HCT116 (cell line): ENCODE data around the gene HAND1. TPM values are rescaled to one million over a fixed set of nuclear protein-coding genes. Genes with fewer than 3 reads are reported as not detected.

Experiments used
- ATAC-seq: fragments of 200-7000 bp; cut with Tn5 transposase; 2 replicates; pipeline ENCODE4 v1.9.1; 2020; ENCODE audit warnings: mild to moderate bottlenecking, moderate library complexity
- BruUV-seq: library from RNA; stranded (reverse); fragments of 400-500 nt; replicated peaks from 2 replicates; lab custom pipeline; 2021; lab: Mats Ljungman, UMichigan
- CTCF ChIA-PET: fragments of 300-600 bp; sonication (Branson Sonifier 250); formaldehyde crosslinking; loops from one replicate; lab custom pipeline; 2021; ENCODE audit warnings: antibody characterized with exemption; lab: Charles Lee
- POLR2A ChIA-PET: fragments of 300-600, 350-600 bp; sonication (Branson Sonifier 250); formaldehyde crosslinking; loops from one replicate; lab custom pipeline; 2021; ENCODE audit warnings: antibody characterized with exemption; lab: Charles Lee
- RAD21 ChIA-PET, 2 experiments: fragments of 300-600 bp; sonication (Branson Sonifier 250); formaldehyde crosslinking; loops; one replicate each; lab custom pipeline; 2023; ENCODE audit warnings: low total read pairs in 2 of 2; ENCODE audit not compliant: uncharacterized antibody in 2 of 2, unreplicated experiment in 2 of 2, low non-redundant PET in 1 of 2; lab: Charles Lee
- DNase-seq: peaks from one replicate; pipeline ENCODE4 v3.0.0-alpha.2; 2010; ENCODE audit warnings: low read depth, low spot score
- H2AFZ ChIP-seq: fragments of 200-600 bp; shearing (Covaris generic), sonication (generic); 2 replicates; pipeline ENCODE4 v1.6.1; 2017; ENCODE audit warnings: low read depth, mixed run types, mixed read lengths, antibody characterized with exemption, low read length; ENCODE audit not compliant: poor library complexity, severe bottlenecking
- H3K27ac ChIP-seq: 2 replicates; pipeline ENCODE4 v1.5.1; 2012; ENCODE audit warnings: low read depth, low read length
- H3K27me3 ChIP-seq: fragments of 200-600 bp; sonication (generic); 2 replicates; pipeline ENCODE4 v1.6.1; 2016; ENCODE audit warnings: mixed run types, low read length, mixed read lengths; ENCODE audit not compliant: insufficient read depth
- H3K36me3 ChIP-seq, 2 experiments: fragments of 200-500 bp in 1 of 2; fragments of 200-600 bp in 1 of 2; sonication (Bioruptor generic) in 1 of 2; sonication (generic) in 1 of 2; 2 replicates each; pipeline versions ENCODE4 v1.5.1 to v1.6.1; 2014 to 2016; ENCODE audit warnings: low read length in 2 of 2, inconsistent platforms in 1 of 2, mixed read lengths in 1 of 2, mixed run types in 1 of 2; ENCODE audit not compliant: insufficient read depth in 2 of 2, control insufficient read depth in 1 of 2
- H3K4me1 ChIP-seq, 2 experiments: fragments of 200-600 bp in 1 of 2; sonication (generic) in 1 of 2; 2 replicates each; pipeline versions ENCODE4 v1.5.1 to v1.6.1; 2012 to 2017; ENCODE audit warnings: low read length in 2 of 2, inconsistent platforms in 1 of 2, mild to moderate bottlenecking in 1 of 2, mixed read lengths in 1 of 2, mixed run types in 1 of 2, moderate library complexity in 1 of 2; ENCODE audit not compliant: insufficient read depth in 2 of 2, control insufficient read depth in 1 of 2
- H3K4me2 ChIP-seq: fragments of 200-600 bp; sonication (generic); 2 replicates; pipeline ENCODE4 v1.6.1; 2017; ENCODE audit warnings: mixed run types, low read length, mixed read lengths
- H3K4me3 ChIP-seq, 2 experiments: fragments of 200-600 bp in 1 of 2; sonication (generic) in 1 of 2; replicated peaks in 1 of 2; 2 replicates each; pipeline ENCODE4 v1.5.1; 2011 to 2016; ENCODE audit warnings: low read length in 2 of 2, control low read depth in 1 of 2, low read depth in 1 of 2, mild to moderate bottlenecking in 1 of 2, mixed read lengths in 1 of 2, mixed run types in 1 of 2
- H3K79me2 ChIP-seq: fragments of 200-600 bp; sonication (generic); 2 replicates; pipeline ENCODE4 v1.6.1; 2017; ENCODE audit warnings: mild to moderate bottlenecking, mixed run types, low read length, moderate library complexity, mixed read lengths; ENCODE audit not compliant: insufficient read depth
- H3K9ac ChIP-seq: fragments of 200-600 bp; sonication (generic); 2 replicates; pipeline ENCODE4 v1.6.1; 2016; ENCODE audit warnings: low read length, mixed read lengths
- H3K9me2 ChIP-seq: fragments of 200-600 bp; sonication (generic), shearing (Covaris generic); 2 replicates; pipeline ENCODE4 v1.6.1; 2017; ENCODE audit warnings: mixed run types, mild to moderate bottlenecking, moderate library complexity; ENCODE audit not compliant: insufficient read depth
- H3K9me3 ChIP-seq, 2 experiments: fragments of 200-500 bp in 1 of 2; fragments of 200-600 bp in 1 of 2; sonication (Bioruptor generic) in 1 of 2; sonication (generic) in 1 of 2; 2 replicates each; pipeline ENCODE4 v1.6.1; 2014 to 2017; ENCODE audit warnings: low read length in 2 of 2, mixed read lengths in 2 of 2, inconsistent platforms in 1 of 2, low read depth in 1 of 2, mild to moderate bottlenecking in 1 of 2, mixed run types in 1 of 2, moderate library complexity in 1 of 2; ENCODE audit not compliant: control insufficient read depth in 1 of 2, insufficient read depth in 1 of 2
- H4K20me1 ChIP-seq: fragments of 200-600 bp; sonication (generic), shearing (Covaris generic); 2 replicates; pipeline ENCODE4 v1.6.1; 2017; ENCODE audit warnings: mixed run types, mild to moderate bottlenecking, moderate library complexity; ENCODE audit not compliant: insufficient read depth
- CEBPB ChIP-seq: IDR thresholded peaks from 2 replicates; pipeline ENCODE4 v1.6.1; 2012; ENCODE audit warnings: low read depth
- EGR1 ChIP-seq: IDR thresholded peaks from 2 replicates; pipeline ENCODE4 v1.6.1; 2012; ENCODE audit warnings: low read depth
- ELF1 ChIP-seq: IDR thresholded peaks from 2 replicates; pipeline ENCODE4 v1.6.1; 2012; ENCODE audit warnings: low read depth, borderline replicate concordance
- FOSL1 ChIP-seq: IDR thresholded peaks from 2 replicates; pipeline ENCODE4 v1.6.1; 2012; ENCODE audit warnings: low read depth
- JUND ChIP-seq: IDR thresholded peaks from 2 replicates; pipeline ENCODE4 v1.6.1; 2012
- POLR2AphosphoS5 ChIP-seq: IDR thresholded peaks from 2 replicates; pipeline ENCODE4 v1.6.1; 2011; ENCODE audit warnings: mild to moderate bottlenecking, low read depth, low read length, moderate library complexity
- RAD21 ChIP-seq: IDR thresholded peaks from 2 replicates; pipeline ENCODE4 v1.6.1; 2012; ENCODE audit warnings: low read depth, mild to moderate bottlenecking
- SP1 ChIP-seq: IDR thresholded peaks from 2 replicates; pipeline ENCODE4 v1.6.1; 2012; ENCODE audit warnings: low read depth
- TCF7L2 ChIP-seq: IDR thresholded peaks from 2 replicates; pipeline ENCODE4 v1.7.0; 2011; ENCODE audit warnings: borderline replicate concordance, inconsistent platforms; ENCODE audit not compliant: insufficient read depth, insufficient read length; ENCODE audit errors: extremely low read depth
- YY1 ChIP-seq: IDR thresholded peaks from 2 replicates; pipeline ENCODE4 v1.6.1; 2011; ENCODE audit warnings: low read length, low read depth, moderate library complexity, mild to moderate bottlenecking; ENCODE audit not compliant: insufficient replicate concordance; ENCODE audit errors: extremely low read depth
- ZFX ChIP-seq: fragments of 450-650 bp; IDR thresholded peaks from 2 replicates; pipeline ENCODE4 v1.6.1; 2017
- ZNF274 ChIP-seq: fragments of 200-500 bp; sonication (Bioruptor generic); IDR thresholded peaks from 2 replicates; pipeline ENCODE4 v1.6.1; 2014; ENCODE audit warnings: mild to moderate bottlenecking, low read depth, low read length, inconsistent platforms
- intact Hi-C: fragments of 100-400 bp; cut with micrococcal nuclease; formaldehyde crosslinking; loops from 2 replicates; pipeline ENCODE4 v1.10.0; 2022
- total RNA-seq: library from RNA; stranded (reverse); gene quantifications from one replicate; pipeline ENCODE4 v1.2.1, GENCODE V29; 2021; ENCODE audit not compliant: unreplicated experiment
- TF ChIP-seq, protein P1 (sequence below): IDR thresholded peaks from 2 replicates; pipeline ENCODE4 v1.6.1; 2012; ENCODE audit warnings: low read depth
- TF ChIP-seq, protein P2 (sequence below): IDR thresholded peaks from 2 replicates; pipeline ENCODE4 v1.6.1; 2011; ENCODE audit warnings: mild to moderate bottlenecking, low read length, moderate library complexity; ENCODE audit not compliant: insufficient replicate concordance; ENCODE audit errors: extremely low read depth
- TF ChIP-seq, protein P3 (sequence below): IDR thresholded peaks from 2 replicates; pipeline ENCODE4 v1.6.1; 2012
- TF ChIP-seq, protein P4 (sequence below): IDR thresholded peaks from 2 replicates; pipeline ENCODE4 v1.6.1; 2012

HAND1 gene
- total RNA-seq, 1 experiment from 2014 or later = not detected

DNA sequence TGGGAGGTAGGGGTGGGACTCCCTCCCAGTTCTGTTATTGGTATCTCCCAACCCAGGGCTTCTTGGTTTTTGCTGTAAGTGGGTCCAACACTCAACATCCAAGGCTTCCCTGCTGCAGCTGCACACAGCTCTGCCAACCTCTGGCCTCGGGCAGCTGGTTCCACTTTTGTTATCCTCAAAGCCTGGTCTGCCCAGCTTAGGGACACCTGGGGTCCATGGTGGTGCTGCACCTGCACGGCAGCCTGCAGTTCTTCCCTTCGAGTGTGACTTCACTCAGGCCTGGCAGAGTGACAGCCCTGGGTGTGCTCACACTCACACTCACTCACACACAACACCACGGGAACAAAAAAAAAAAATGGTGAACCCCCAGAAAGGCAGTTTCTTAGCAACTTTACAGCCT lies 47.6 kb downstream of the HAND1 start:
- CTCF ChIA-PET = no interaction called here
- Histone ChIP-seq H4K20me1 (no peaks in the 10 kb centered on the region), H3K27ac (no peak overlapping the region), H3K4me3 (no peak overlapping the region), H3K36me3 (no peaks in the 10 kb centered on the region), H3K9me3 (no peaks in the 10 kb centered on the region), H3K4me2 (no peak overlapping the region), H2AFZ (no peak overlapping the region), H3K4me1 (no peaks in the 10 kb centered on the region), H3K27me3 (no peaks in the 10 kb centered on the region), H3K9ac (no peak overlapping the region), H3K9me2 (no peaks in the 10 kb centered on the region), H3K79me2 (no peaks in the 10 kb centered on the region)
- no peak for DNase-seq
- no TSS peak for BruUV-seq
- TF ChIP-seq RAD21 (no peak), CEBPB (no peak), FOSL1 (no peak), JUND (no peak), SP1 (no peak), YY1 (no peak)
- TF ChIP-seq, protein P1, sequence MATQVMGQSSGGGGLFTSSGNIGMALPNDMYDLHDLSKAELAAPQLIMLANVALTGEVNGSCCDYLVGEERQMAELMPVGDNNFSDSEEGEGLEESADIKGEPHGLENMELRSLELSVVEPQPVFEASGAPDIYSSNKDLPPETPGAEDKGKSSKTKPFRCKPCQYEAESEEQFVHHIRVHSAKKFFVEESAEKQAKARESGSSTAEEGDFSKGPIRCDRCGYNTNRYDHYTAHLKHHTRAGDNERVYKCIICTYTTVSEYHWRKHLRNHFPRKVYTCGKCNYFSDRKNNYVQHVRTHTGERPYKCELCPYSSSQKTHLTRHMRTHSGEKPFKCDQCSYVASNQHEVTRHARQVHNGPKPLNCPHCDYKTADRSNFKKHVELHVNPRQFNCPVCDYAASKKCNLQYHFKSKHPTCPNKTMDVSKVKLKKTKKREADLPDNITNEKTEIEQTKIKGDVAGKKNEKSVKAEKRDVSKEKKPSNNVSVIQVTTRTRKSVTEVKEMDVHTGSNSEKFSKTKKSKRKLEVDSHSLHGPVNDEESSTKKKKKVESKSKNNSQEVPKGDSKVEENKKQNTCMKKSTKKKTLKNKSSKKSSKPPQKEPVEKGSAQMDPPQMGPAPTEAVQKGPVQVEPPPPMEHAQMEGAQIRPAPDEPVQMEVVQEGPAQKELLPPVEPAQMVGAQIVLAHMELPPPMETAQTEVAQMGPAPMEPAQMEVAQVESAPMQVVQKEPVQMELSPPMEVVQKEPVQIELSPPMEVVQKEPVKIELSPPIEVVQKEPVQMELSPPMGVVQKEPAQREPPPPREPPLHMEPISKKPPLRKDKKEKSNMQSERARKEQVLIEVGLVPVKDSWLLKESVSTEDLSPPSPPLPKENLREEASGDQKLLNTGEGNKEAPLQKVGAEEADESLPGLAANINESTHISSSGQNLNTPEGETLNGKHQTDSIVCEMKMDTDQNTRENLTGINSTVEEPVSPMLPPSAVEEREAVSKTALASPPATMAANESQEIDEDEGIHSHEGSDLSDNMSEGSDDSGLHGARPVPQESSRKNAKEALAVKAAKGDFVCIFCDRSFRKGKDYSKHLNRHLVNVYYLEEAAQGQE = no peak
- ATAC-seq = no peak
- RAD21 ChIA-PET = no interaction called here
- POLR2A ChIA-PET = no interaction called here
- intact Hi-C loops = no loop called here

DNA sequence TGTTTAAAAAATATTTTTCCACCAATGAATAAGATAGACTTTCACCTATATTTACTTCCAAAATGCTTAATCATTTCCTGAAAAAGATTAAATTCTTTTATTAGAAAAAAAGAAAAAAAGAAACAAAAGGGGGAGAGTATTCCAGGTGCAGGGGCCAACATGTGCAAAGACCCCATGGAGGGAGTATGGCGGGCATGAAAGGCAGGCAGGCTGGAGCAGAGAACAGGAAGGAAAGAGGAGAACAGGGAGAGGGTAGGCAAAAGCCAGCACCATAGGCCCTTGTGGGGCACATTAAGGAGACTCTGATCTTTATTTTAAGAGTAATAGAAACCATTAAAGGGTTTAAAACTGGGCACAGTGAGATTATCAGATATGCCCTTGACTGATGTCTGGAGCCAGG lies 48.7 kb downstream of the HAND1 start:
- Histone ChIP-seq H3K4me1 (no peaks in the 10 kb centered on the region), H3K79me2 (no peaks in the 10 kb centered on the region), H3K9me2 (no peaks in the 10 kb centered on the region), H3K9ac (no peak overlapping the region), H3K27ac (no peak overlapping the region), H3K4me2 (no peak overlapping the region), H3K36me3 (no peaks in the 10 kb centered on the region), H4K20me1 (no peaks in the 10 kb centered on the region), H3K27me3 (no peaks in the 10 kb centered on the region), H2AFZ (no peak overlapping the region), H3K4me3 (no peak overlapping the region), H3K9me3 (no peaks in the 10 kb centered on the region)
- RAD21 ChIA-PET = no interaction called here
- POLR2A ChIA-PET = interaction anchor here (0.6 kb wide), 1 partner anchor 289 kb away, joined by 6 read pairs; no protein-coding TSS in a partner anchor
- DNase-seq (no peak), ATAC-seq (no peak)
- CTCF ChIA-PET = no interaction called here
- BruUV-seq = no TSS peak
- intact Hi-C loops = no loop called here
- TF ChIP-seq ELF1 = no peak
- TF ChIP-seq, protein P2, sequence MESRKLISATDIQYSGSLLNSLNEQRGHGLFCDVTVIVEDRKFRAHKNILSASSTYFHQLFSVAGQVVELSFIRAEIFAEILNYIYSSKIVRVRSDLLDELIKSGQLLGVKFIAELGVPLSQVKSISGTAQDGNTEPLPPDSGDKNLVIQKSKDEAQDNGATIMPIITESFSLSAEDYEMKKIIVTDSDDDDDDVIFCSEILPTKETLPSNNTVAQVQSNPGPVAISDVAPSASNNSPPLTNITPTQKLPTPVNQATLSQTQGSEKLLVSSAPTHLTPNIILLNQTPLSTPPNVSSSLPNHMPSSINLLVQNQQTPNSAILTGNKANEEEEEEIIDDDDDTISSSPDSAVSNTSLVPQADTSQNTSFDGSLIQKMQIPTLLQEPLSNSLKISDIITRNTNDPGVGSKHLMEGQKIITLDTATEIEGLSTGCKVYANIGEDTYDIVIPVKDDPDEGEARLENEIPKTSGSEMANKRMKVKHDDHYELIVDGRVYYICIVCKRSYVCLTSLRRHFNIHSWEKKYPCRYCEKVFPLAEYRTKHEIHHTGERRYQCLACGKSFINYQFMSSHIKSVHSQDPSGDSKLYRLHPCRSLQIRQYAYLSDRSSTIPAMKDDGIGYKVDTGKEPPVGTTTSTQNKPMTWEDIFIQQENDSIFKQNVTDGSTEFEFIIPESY = no peak
- no peak for TF ChIP-seq ZNF274
- TF ChIP-seq, protein P3, sequence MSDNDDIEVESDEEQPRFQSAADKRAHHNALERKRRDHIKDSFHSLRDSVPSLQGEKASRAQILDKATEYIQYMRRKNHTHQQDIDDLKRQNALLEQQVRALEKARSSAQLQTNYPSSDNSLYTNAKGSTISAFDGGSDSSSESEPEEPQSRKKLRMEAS = no peak
- TF ChIP-seq RAD21 = no peak
- TF ChIP-seq POLR2AphosphoS5 = no peak
- no peak for TF ChIP-seq CEBPB
- no peak for TF ChIP-seq YY1
- no peak for TF ChIP-seq EGR1
- TF ChIP-seq ZFX = no peak
- TF ChIP-seq, protein P4, sequence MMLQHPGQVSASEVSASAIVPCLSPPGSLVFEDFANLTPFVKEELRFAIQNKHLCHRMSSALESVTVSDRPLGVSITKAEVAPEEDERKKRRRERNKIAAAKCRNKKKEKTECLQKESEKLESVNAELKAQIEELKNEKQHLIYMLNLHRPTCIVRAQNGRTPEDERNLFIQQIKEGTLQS = no peak
- no peak for TF ChIP-seq TCF7L2
